HG02840 (cell line): ENCODE measurements around the gene KCNQ4.

Experiments used
- ATAC-seq: cut with Tn5 transposase; IDR thresholded peaks from one replicate; pipeline ENCODE4 v1.9.1; 2021; ENCODE audit warnings: mild to moderate bottlenecking, moderate library complexity, moderate number of reproducible peaks; ENCODE audit not compliant: unreplicated experiment, low FRiP score

The KCNQ4 gene

DNA sequence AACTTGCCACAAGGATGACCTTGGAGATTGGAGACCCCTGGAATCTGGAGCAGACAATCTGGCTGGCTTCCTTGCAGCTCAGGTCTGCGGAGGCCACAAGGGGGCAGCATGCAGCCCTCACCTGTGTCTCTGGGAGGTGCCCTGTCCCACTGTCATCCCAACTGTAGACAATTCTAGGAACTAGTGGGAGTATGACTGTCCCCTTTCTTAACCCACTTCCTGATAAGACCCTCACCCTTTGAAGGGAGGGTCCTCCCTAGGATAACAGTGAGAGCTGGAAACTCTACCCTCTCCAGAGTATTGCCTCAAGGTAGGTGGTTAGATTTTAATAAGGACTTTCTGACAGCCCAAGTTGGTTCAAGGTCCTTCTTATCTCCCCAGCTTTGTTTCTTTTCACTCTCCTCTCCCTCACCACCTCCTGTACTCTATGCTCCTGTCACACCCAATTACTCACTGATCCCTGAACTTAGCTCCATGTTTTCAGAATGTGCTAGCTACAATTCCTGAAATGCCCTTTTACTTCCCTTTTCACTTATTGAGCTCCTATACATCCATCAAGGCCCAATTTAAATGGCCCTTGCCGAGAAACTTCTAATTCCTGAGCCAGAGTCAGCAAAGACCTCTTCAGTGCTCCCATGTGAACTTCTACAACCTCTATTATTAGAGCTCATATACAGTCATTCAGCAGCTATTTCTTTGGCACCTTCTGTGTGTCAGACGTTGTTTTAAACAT lies 9.2 kb upstream of the KCNQ4 start:
- no peak for ATAC-seq

DNA sequence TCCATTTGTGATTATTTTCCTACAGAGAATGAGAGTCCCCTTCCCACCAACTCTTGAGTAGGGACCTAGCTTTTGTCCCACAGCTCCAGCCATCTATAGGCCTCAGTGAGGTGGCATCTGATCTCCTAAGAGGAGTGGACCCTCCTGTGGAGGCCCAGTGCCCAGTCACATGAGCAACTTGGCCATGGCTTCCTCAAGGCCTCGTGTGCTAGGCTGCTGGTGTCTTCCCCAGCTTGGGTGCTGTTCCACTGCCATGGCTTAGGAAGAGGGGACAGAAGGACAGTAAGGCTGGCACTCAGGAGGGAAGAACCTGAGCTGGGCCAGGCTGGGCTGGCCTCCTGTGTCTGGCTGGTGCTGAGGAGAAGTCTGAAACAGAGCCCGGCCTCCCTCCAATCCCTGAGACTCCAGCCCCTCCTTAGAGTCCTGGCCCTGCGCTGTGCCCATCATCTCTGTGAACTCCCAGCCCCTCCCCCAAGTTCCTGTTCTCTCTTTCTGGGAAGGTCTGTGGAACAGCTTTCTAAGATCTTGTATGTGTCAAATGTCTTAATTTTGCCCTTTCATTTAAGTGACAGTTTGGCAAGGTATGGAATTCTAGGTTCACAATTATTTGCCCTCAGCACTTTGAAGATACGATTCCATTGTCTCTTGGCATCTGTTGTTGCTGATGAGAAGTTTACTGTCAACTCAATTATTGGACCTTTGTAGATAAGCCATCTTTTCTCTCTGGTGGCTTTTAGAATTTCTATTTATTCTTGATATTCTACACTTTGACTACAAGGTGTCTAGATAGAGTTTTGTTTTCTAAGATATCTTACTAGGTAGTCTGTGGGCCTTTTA lies 7.1 kb upstream of the KCNQ4 start:
- ATAC-seq = no peak

DNA sequence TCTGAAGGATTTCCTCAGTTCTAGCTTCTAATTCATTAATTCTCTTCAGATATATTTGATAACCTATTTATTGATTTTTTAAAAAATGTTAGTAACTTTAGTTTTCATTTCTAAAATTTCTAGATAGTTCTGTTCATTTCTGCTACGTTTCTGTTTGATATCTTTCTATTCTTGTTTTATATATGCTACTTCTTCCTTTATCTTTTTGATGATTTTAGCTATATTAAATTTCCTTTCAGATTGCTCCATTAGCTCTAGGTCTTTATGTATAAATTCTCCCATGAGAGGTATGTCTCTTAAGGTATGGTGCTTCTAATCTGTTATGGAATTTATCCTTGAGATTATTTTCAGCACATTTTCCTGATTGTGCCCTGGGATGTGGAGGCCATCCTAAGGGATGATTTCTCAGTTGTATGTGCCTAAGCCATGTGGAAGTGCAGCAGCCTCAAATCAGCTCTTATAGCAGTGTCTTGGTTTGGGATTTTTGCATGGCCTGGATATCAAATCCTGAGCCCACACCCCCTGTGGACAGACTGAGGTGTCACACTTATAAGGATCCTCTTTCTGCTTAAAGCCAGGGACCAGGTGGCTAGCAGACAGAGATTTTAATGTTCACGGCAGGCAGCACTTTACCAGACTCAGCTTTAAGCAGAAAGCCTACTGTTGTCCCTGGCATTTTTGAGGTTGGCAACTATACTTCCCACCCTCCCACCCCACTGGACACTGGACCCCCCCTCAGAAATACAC lies 6.2 kb upstream of the KCNQ4 start:
- no peak for ATAC-seq

GRCh38 chr1:40780678-40781607 lies 2.6 kb upstream of the KCNQ4 start:
- no peak for ATAC-seq

- no peak for ATAC-seq
Observed at GRCh38 chr1:40781608-40781971, 2.0 kb upstream of the KCNQ4 start.

DNA sequence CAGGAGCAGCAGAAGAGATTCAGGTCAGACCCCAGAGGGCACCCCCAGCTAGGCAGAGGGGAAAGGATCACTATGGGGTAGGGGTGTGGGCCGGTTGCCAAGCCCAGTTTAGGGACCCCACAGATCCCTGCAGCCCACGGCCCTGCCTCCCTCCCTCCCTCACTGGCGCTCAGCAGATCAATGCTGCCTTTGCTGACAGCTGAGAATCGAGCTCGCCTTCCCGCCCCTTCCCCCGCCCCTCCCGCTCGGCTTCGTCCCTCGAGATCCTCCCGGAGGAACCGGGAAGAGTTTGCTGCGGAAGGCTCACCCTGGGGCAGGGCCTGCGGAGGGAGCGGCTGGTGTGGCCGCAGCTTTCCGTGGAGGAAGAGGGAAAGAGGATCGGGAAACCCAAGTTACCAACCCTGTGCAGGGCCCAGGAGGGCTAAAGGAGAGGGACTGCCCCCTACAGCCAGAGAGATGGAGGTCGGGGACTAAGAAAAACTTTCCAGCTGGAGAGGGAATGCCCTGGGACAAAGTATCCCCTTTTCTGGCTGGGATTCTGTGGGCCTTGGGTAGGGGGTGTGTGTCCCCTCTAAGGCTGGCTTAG lies 1.1 kb upstream of the KCNQ4 start:
- no peak for ATAC-seq

GRCh38 chr1:40784141-40784770 lies 669 bp downstream of the KCNQ4 start:
- no peak for ATAC-seq

DNA sequence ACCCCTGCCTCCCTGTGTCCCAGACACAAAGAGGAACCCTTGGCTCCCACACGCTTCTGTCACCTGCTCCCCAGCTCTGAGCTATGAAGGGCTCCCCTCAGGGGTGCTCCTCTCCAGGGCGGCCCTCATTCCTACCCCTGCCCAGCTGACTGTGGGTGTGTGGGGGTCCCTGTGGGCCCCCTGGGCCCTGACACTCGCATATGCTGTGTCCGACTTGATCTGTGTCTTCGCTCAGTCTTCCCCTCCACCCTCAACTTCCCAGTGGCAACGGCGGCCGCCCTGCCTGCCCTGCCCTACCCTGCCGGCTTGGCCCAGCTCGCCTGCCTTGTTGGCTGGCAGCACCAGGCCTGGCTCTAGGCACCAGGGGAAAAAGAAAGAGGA lies 1.2 kb downstream of the KCNQ4 start:
- no peak for ATAC-seq

DNA sequence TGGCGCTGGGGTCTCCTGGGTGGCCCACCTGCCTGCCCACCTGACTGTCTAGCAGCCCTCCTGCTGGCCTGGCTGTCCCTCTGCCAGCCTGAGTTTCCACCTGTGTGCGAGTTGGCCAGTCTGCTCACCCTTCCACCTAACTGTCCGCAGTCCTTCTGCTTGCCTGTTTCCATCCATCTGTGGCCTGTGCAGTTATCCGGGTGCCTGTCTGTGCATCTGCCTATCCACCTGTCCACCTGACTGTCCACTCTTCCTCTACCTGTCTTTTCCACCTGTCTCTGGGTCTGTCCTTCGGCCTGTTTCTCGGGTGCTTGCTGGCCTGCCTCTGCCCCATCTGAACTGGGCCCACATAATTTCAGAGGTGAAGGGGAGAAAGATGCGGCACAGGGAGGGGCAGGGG lies 1.9 kb downstream of the KCNQ4 start:
- ATAC-seq = no peak

DNA sequence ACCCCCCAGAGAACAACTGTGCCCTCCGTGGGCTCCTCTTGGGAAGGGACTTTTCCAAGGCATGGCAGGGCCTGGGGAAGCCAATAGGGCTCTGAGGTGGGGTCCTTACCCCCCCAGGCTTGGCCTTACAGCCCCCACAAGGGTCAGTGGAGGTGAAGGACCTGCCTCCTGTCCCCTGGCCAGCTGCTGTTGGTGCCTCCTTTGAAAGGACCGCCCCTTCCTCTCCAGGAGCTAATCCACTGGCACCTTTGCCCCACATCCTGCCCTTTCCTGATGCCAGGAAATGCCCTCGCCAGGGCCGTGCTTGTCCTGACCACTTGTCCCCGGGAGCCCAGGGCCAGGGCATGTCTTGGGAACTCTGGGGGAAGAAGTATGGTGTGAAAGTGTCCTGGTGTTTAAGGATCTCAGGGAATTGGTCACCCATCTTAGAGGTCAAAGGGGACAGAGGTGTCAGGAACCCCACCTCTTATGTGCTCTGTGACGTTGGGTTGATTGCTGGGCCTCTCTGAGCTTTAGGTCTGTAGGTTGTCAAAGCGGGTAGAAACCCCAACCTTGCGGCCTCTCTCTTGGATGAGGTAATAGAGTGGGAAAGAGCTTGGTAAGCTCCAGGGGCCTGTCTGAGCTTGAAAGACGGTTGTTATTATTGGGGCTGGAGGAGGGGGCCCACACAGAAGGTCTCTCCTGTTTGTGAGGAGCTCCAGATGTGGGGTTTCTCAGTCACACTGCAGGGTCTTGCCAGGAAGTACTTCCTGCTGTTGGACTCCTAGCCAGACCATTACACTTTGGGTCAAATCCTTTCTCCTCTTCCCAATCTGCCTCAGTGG lies 2.8 kb downstream of the KCNQ4 start:
- no peak for ATAC-seq

DNA sequence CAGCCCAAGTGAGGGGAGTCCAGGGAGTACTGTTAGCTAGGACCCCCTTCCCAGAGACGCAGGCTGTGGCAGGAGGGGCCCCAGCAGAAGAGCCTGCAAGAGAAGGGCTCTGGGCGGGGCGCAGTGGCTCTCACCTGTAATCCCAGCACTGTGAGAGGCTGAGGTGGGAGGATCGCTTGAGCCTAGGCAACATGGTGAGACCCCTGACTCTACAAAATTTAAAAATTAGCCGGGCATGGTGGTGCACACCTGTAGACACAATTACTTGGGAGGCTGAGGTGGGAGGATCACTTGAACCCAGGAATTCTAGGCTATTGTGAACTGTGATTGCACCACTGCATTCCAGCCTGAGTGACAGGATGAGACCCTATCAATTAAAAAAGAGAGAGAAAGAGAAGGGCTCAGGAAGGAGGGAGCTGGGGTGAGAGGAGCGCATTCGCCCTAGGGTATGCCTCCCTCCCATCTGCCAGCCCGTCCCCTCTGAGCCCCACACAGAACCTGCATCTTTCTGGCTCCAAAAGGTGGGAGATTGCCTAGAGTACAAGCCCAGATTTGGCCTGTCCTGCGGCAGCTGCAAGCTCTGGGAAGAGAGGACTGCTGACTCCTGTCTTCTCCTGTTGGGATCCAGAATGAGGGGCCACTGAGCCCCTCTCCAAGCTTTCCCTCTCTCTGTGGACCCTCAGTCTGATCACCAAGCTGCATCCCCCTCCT lies 3.6 kb downstream of the KCNQ4 start:
- ATAC-seq = no peak

DNA sequence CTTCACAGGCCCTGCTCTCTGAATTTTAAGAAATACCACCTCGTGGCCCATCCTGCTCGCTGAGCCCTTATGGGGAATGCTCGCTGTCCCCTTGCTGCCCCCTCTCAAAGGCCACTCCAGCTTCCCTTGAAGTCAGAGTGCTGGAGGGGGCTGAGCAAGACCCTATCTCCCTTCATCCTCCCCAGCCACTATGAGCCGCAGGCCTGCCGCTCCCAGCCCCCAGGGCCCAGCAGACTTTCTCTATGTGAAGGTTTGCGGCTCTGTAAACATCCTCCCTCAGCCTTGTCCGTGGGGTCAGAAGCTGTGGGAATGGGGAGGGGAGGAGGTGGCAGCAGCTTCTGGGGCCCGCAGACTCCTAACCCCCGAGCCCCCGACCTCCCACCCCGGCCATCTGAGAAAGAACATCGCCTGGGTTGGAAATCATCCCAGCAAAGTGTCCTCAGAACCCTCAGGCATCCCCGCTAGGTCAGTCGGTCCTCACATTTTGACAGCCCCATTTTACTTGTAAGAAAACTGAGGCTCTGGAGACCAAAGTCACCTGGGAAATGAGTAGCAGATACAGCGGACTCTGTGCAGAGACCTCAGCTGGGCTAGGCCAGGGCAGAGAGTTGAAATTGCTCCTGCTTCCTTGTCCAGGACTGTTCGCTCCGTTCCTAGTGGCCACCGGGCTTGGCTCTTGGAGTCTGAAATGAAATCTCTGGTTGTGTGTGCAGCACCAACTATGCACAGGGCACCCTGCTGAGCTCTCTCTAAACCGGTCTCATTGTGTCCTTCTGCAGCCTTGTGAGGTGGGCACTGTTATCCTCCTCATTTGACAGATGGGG lies 4.4 kb downstream of the KCNQ4 start:
- no peak for ATAC-seq

DNA sequence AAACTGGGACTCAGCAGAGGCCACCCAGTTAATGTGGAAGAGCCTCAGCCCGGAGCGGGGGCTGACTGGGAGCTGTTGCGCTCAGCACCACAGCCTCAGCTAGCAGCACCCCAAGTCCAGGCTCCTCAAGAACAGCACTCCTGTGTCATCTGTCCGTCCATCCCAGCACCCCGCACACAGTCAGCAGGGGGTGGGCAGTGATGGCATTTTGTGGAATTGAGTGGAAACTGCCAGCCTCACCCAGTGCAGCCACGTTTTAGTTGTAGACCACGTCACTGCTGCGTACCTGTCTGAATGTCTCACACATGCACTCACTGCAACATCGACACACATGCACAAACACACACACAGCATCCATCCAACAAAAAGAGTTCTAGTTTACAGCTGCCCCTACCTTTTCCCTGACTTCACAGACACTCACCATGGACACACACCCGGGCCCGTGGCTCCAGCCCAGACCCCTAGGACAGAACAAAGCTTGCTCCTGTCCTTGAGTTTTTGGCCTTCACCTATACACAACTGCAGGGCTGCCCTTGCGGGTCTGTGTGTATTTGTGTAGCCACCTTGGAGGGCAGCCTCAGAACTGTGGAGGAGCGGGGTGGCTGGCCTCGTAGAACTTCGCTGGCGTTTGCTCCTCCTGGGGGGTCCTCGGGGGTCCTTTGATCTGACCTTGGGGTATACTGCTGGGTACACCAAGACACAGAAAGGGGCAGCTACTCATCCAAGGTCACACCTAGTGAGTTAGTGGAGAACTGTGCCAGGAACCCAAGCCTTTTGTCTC lies 5.2 kb downstream of the KCNQ4 start:
- no peak for ATAC-seq

GRCh38 chr1:40789342-40789598 lies 5.7 kb downstream of the KCNQ4 start:
- ATAC-seq = no peak

- no peak for ATAC-seq
Observed at GRCh38 chr1:40789661-40790430, 6.3 kb downstream of the KCNQ4 start.

- no peak for ATAC-seq
Observed at GRCh38 chr1:40792036-40792435, 8.4 kb downstream of the KCNQ4 start.
